NCI-H2227 (cell line): ENCODE measurements around the gene BATF2.
"Not testable (repeated sequence)": the region's sequence is repeated elsewhere in the genome, so short reads cannot be mapped to it uniquely, and the experiment has no call there.

Experiments
- DNase-seq: peaks from one replicate; lab custom pipeline; 2025; ENCODE audit not compliant: unreplicated experiment; lab: John Stamatoyannopoulos, UW

The BATF2 gene

DNA sequence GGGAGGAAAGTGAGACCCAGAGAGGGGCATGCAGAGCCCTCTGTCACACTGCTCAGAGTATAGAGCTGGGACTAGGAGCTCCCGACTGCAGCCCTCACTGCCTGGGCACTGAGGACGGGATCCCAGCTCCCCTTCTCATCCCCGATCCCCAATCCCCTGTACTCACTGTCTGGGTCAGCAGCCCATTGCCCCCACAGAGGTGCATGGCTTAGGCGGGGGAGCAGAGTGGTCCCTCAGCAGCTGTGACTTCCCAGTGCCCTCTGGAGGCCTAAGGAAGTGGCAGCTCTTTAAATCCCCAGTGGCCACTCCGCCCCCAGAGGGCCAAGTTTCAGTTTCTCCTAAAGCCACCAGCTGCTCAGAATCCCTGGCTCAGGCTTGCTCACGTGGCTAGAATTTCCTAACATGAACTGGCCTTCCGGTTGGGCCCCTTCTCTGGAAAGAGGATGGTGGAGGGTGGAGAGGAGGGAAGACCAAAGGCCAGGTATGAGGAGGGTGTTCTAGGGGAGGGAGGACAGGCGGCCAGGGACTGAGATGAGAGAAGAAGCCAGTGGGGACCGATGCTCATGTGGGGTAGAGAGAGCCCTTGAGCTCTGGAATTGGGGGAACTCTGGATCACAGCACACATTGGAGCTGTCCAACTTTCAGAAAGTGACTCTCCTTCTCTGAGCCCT is at the start of gene BATF2:
TSS of gene BATF2 (minus strand) at position 262 of the 671 bp plus-strand sequence. CDS start at position 205, 57 bp downstream.
- DNase-seq = peak; percentile 56

DNA sequence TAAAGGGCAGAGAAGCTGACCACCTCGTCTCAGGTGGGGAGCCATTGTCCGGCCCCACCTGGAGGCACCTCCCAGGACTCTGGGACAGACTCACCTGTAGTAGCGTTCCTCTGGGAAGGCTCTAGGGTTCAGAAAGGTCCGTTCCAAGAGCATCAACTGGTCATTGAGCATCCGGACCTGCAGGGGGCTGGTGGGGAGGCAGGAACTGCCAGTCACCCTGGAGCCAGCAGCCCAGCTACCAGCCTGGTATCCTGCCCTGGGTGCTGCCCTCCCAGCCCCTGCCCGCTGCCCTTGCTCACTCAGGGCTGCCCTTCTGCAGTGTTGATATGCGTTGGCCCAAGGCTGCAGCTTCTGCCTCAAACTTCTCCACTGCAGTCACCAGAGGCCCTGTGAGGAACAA is 49.0 kb upstream of the BATF2 start:
- DNase-seq = no peak

DNA sequence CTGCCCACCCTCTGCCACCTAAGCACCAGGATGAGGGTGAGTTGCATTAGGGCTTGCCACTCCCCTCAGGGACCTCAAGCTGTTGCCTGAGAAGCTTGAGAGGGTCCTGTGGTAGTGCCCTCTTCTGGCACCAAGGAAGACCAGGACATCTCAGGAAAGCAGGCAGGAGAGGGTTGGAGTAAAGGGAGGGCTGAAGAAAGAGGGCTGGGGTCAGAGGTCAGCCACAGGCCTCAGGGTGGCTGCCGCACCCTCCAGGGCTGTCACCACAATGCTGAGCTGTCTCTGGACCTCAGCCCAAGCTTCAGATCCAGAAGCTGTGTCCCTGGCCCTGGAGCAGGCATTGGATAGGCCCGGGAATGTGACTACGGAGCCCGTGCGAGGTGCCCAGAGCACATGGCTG is 48.3 kb upstream of the BATF2 start:
- no peak for DNase-seq

GRCh38 chr11:65043881-65044501 is 47.2 kb upstream of the BATF2 start:
- DNase-seq = no peak

GRCh38 chr11:65042891-65043290 is 46.1 kb upstream of the BATF2 start:
- no peak for DNase-seq

- DNase-seq = peak; percentile 98
These were observed 44.3 kb upstream of the BATF2 start, which contains the start of gene SAC3D1 for GRCh38 chr11:65040847-65041622. SAC3D1 (plus strand) TSS chr11:65041210; CDS start chr11:65041293, 83 bp downstream.

DNA sequence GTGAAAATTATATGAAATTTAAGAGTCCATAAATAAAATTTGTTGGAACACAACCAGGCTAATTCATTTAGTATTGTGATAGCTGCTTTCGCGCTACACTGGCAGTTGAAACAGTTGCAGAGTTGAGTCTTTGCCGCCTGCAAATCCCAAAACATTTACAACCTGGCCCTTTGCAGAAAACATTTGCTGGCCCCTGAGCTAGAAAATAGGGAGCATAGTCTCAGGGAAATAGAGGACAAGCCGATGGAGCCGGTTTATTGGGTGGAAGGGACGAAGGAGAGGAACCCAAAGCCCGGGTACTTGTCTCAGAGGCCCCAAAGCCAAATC is 43.7 kb upstream of the BATF2 start:
- DNase-seq = no peak

GRCh38 chr11:65036931-65037330 is 40.2 kb upstream of the BATF2 start:
- no peak for DNase-seq

GRCh38 chr11:65035579-65035978 is 38.8 kb upstream of the BATF2 start:
- no peak for DNase-seq

- DNase-seq = no peak
These were observed 37.7 kb upstream of the BATF2 start for GRCh38 chr11:65034423-65034822.

DNA sequence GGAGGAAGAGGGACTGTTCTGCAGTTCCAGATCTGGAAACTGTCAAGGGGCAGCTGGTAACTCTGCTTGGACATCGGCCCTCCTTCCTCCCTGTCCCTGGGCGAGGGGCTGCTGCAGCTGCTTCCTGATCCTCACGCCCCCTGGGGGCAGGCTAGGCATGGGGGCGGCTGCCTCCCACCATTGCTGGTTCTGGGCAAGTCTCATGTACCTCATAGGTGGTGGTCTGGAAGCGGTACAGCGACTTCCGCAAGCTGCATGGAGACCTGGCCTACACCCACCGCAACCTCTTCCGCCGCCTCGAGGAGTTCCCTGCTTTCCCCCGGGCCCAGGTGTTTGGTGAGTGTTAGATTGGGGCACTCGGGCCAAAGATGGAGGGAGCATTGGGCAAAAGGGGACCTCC is 35.4 kb upstream of the BATF2 start:
- DNase-seq = no peak

DNA sequence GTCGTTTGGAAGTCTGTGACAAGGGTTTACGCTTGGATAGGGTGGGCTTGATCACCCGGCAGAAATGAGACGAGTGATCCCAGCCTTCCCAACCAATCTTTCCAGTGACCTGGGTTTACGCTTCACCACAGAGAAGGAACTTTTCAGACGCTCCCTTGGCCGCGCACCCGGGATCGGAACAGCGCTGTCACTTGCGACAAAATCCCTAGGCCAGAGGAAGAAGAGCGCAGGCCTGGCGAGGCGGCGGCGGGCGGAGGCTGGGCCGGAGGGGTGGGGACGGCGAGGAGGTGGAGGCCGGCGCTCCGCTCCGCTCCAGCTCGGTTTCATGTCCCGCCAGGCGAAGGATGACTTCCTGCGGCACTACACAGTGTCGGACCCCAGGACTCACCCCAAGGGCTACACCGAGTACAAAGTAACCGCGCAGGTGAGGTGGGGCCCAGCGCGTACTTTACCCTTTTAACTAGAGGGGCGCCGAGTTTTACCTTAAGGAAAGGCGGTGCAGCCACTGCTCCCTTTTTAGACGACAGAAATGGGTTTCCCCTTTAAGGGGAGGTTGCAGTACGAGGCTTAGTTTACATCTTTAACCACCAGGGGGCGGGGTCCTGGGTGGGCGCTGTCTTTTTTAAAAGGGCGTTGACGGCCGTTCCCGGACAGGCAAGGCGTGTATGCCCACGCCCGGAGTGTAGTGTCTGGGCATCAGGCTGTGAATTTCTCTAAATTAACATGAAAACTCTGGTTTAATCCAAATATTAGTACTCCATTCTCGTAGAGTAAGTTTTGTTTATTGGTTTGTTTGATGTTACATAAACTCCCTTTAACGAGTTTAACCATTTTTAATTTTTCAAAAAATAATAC is 30.7 kb upstream of the BATF2 start, which contains the start of gene SNX15:
TSS of gene SNX15 (plus strand) at position 227 of the 855 bp plus-strand sequence. CDS start at position 326, 99 bp downstream.
- peak; percentile 98 for DNase-seq

- no peak for DNase-seq
These were observed 30.0 kb upstream of the BATF2 start for GRCh38 chr11:65026810-65027209.

- not testable (repeated sequence) for DNase-seq
These were observed 26.7 kb upstream of the BATF2 start for GRCh38 chr11:65023502-65023901.

DNA sequence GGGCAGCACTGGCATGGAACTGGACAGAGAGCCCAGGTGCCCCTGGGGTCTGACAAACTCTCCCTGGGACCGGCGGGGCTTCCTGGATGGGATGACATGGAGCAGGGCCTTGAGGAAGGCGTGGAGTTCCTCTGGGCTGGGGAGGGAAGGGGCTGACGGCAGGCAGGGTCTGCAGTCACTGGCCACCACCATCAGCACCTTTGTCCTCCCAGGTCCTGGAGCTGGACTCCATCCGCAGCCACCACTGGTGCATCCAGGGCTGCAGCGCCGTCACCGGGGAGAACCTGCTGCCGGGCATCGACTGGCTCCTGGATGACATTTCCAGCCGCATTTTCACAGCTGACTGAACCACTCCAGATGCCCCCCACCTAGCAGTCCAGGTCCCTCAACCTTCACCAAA is 24.7 kb upstream of the BATF2 start:
- no peak for DNase-seq

GRCh38 chr11:65021003-65021402 is 24.2 kb upstream of the BATF2 start:
- DNase-seq = no peak

GRCh38 chr11:65019824-65020223 is 23.1 kb upstream of the BATF2 start:
- DNase-seq = no peak

- DNase-seq = no peak
These were observed 21.2 kb upstream of the BATF2 start for GRCh38 chr11:65017937-65018336.

DNA sequence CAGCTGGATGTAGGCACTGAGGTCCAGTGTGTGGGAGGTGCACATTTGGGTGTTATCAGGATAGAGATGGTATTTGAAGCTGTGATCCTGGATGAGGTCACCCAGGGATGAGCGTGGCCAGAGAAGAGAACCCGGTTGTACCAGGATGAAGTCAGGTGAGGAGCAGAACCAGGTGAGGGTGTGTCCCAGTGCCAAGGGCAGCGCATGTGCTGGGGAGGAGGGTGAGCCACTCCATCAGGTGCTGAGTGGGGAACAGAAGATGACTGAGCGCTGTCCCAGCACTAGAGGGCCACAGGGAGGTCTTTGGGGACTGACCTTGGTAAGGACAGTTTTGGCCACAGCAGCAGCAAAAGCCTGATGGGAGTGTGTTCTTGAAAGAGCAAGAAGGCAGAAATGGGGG is 19.9 kb upstream of the BATF2 start:
- DNase-seq = no peak

- DNase-seq = no peak
These were observed 18.0 kb upstream of the BATF2 start for GRCh38 chr11:65014726-65015227.
